ENCODE data around the gene FAM20A. TPM values are rescaled to one million over a fixed set of nuclear protein-coding genes. Genes with fewer than 3 reads are reported as not detected.
A peak's percentile ranks its signal among the peaks of the same experiment; 100 is the strongest.

FAM20A gene
- total RNA-seq, 1 donor from 2014 or later, result 2.9 TPM

GRCh38 chr17:68581863-68582645, 19.1 kb downstream of the FAM20A start:
- no peak for TF ChIP-seq CTCF (IDR thresholded peaks at IDR 0.05; ENCODE audit: borderline replicate concordance)
- Histone ChIP-seq H3K27ac (replicated peaks) (no peak overlapping the region), H3K27me3 (ENCODE audit: low read depth) (no peaks in the 10 kb centered on the region), H3K4me1 (peaks cover 14% of the 10 kb centered on the region), H3K9me3 (replicated peaks) (peaks cover 5% of the 10 kb centered on the region), H3K4me3 (no peak overlapping the region), H3K36me3 (no peaks in the 10 kb centered on the region)
- intact Hi-C loops (cut with micrococcal nuclease), result no loop called here
- DNase-seq, result no peak

GRCh38 chr17:68580236-68580770, 20.9 kb downstream of the FAM20A start:
- intact Hi-C loops (cut with micrococcal nuclease), result no loop called here
- TF ChIP-seq CTCF (IDR thresholded peaks at IDR 0.05; ENCODE audit: borderline replicate concordance), result no peak
- peaks cover 14% of the 10 kb centered on the region for H3K4me1 ChIP-seq
- H3K4me3 ChIP-seq, result no peak overlapping the region
- H3K27ac ChIP-seq (replicated peaks), result peak overlapping the region; percentile 54
- H3K27me3 ChIP-seq (ENCODE audit: low read depth), result no peaks in the 10 kb centered on the region
- no peaks in the 10 kb centered on the region for H3K36me3 ChIP-seq
- H3K9me3 ChIP-seq (replicated peaks), result peaks cover 5% of the 10 kb centered on the region
- no peak for DNase-seq

- H3K27me3 ChIP-seq (ENCODE audit: low read depth), result no peaks in the 10 kb centered on the region
- intact Hi-C loops (cut with micrococcal nuclease), result no loop called here
- H3K4me1 ChIP-seq, result peaks cover 14% of the 10 kb centered on the region
- peak overlapping the region; percentile 33 for H3K27ac ChIP-seq (replicated peaks)
- TF ChIP-seq CTCF (IDR thresholded peaks at IDR 0.05; ENCODE audit: borderline replicate concordance), result no peak
- no peaks in the 10 kb centered on the region for H3K36me3 ChIP-seq
- no peak overlapping the region for H3K4me3 ChIP-seq
- DNase-seq, result no peak
- H3K9me3 ChIP-seq (replicated peaks), result peaks cover 5% of the 10 kb centered on the region
Measured at GRCh38 chr17:68579194-68579927, 21.8 kb downstream of the FAM20A start.

GRCh38 chr17:68578236-68578635, 22.9 kb downstream of the FAM20A start:
- Histone ChIP-seq H3K27me3 (ENCODE audit: low read depth) (no peaks in the 10 kb centered on the region), H3K36me3 (no peaks in the 10 kb centered on the region), H3K4me3 (no peak overlapping the region), H3K4me1 (peaks cover 14% of the 10 kb centered on the region), H3K9me3 (replicated peaks) (peaks cover 5% of the 10 kb centered on the region), H3K27ac (replicated peaks) (peak overlapping the region; percentile 19)
- DNase-seq, result no peak
- no peak for TF ChIP-seq CTCF (IDR thresholded peaks at IDR 0.05; ENCODE audit: borderline replicate concordance)
- intact Hi-C loops (cut with micrococcal nuclease), result no loop called here

- no peaks in the 10 kb centered on the region for H3K27me3 ChIP-seq (ENCODE audit: low read depth)
- H3K4me3 ChIP-seq, result no peak overlapping the region
- TF ChIP-seq CTCF (IDR thresholded peaks at IDR 0.05; ENCODE audit: borderline replicate concordance), result no peak
- no peaks in the 10 kb centered on the region for H3K36me3 ChIP-seq
- no peak for DNase-seq
- peaks cover 5% of the 10 kb centered on the region for H3K9me3 ChIP-seq (replicated peaks)
- peak overlapping the region; percentile 65 for H3K27ac ChIP-seq (replicated peaks)
- H3K4me1 ChIP-seq, result peaks cover 14% of the 10 kb centered on the region
- intact Hi-C loops (cut with micrococcal nuclease), result no loop called here
Measured at GRCh38 chr17:68577497-68577821, 23.7 kb downstream of the FAM20A start.
